ENCODE measurements around the gene METTL26.

METTL26 gene

DNA sequence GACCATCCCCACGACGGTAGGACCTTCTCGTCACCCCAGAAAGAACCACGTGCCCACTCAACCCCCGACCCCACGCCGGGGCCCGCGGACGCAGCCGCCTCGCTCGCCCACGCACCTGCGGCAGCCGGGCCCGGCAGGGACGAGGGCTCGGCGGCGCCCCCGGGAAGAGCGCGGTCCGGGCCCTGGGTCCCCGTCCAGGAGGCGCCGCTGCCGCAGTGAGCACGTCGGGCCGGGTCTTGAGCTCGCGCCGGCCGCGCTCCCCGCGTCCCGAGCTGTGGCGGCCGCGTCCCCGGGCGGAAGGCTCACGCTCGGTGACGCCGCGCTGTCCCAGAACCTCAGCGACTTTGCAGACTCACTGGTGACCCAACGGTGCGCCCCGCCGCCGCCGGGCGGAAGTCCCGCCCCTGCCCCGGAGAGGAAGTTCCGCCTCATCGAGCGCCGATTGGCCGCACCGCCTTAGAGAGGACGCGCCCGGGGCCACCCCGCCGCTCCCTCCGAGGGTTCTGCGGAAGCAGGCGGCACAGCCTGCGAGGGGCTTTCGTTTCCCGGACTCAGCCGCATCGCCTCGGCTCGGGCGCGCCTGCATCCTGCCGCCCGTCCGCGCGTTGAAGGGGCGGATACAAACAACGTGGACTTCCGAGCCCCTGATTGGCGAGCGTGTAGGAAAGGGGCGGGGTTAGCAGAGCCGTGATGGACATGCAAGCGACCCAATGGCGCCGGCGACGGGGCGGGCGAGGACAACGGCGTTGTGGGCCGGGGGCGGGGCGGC lies 47.0 kb downstream of the METTL26 start:
- H3K9ac ChIP-seq (ENCODE audit: low read length) = peak overlapping the region; percentile 97
- H3K4me1 ChIP-seq (ENCODE audit: low read length) = peaks cover 8% of the 10 kb centered on the region
- peak overlapping the region; percentile 99 for H3K27ac ChIP-seq (ENCODE audit: low read length)
- no peaks in the 10 kb centered on the region for H3K9me3 ChIP-seq (replicated peaks; ENCODE audit: insufficient read depth, low read length)
- TF ChIP-seq, protein P1, sequence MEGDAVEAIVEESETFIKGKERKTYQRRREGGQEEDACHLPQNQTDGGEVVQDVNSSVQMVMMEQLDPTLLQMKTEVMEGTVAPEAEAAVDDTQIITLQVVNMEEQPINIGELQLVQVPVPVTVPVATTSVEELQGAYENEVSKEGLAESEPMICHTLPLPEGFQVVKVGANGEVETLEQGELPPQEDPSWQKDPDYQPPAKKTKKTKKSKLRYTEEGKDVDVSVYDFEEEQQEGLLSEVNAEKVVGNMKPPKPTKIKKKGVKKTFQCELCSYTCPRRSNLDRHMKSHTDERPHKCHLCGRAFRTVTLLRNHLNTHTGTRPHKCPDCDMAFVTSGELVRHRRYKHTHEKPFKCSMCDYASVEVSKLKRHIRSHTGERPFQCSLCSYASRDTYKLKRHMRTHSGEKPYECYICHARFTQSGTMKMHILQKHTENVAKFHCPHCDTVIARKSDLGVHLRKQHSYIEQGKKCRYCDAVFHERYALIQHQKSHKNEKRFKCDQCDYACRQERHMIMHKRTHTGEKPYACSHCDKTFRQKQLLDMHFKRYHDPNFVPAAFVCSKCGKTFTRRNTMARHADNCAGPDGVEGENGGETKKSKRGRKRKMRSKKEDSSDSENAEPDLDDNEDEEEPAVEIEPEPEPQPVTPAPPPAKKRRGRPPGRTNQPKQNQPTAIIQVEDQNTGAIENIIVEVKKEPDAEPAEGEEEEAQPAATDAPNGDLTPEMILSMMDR (IDR thresholded peaks at IDR 0.05; ENCODE audit: low read length) = no peak
- no peak for TF ChIP-seq EZH2phosphoT487 (IDR thresholded peaks at IDR 0.05; ENCODE audit: low read length)
- no peak for TF ChIP-seq EZH2 (optimal IDR thresholded peaks at IDR 0.05; ENCODE audit: low read depth, low read length)
- peak overlapping the region; percentile 99 for H3K4me3 ChIP-seq (ENCODE audit: low read length)
- peak overlapping the region; percentile 93 for H2AFZ ChIP-seq (ENCODE audit: low read length)
- H3K4me2 ChIP-seq (ENCODE audit: low read depth, low read length) = peak overlapping the region; percentile 91
- H3F3A ChIP-seq (ENCODE audit: insufficient read depth, low read length) = peaks cover 9% of the 10 kb centered on the region; the same call in 1 of the 2 replicates
- peaks cover 58% of the 10 kb centered on the region for H3K79me2 ChIP-seq (ENCODE audit: low read length)
- no peaks in the 10 kb centered on the region for H3K9me2 ChIP-seq (replicated peaks; ENCODE audit: insufficient read depth, low read length)
- no peaks in the 10 kb centered on the region for H3K27me3 ChIP-seq (replicated peaks; ENCODE audit: insufficient read depth, low read length)
- no peaks in the 10 kb centered on the region for H4K20me1 ChIP-seq (ENCODE audit: insufficient read depth, low read length)
- peak; percentile 95 for DNase-seq
- H3K36me3 ChIP-seq (replicated peaks; ENCODE audit: insufficient read depth, low read length) = no peaks in the 10 kb centered on the region

DNA sequence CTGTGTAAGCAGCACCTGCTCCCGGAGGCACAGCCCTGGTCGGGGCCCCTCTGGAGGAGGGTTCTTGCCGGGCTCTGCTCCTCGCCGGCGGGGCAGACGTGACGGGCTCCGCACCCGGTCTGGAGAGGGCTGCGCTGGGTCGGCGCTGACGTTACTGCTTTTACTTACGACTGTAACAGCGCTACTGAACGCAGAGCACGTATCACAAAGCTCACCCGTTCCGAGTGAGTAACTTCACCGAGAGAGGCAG lies 47.5 kb downstream of the METTL26 start:
- no peaks in the 10 kb centered on the region for H3K9me3 ChIP-seq (replicated peaks; ENCODE audit: insufficient read depth, low read length)
- H4K20me1 ChIP-seq (ENCODE audit: insufficient read depth, low read length) = no peaks in the 10 kb centered on the region
- peak; percentile 53 for DNase-seq
- TF ChIP-seq, protein P1 (IDR thresholded peaks at IDR 0.05; ENCODE audit: low read length) = no peak
- no peak for TF ChIP-seq EZH2phosphoT487 (IDR thresholded peaks at IDR 0.05; ENCODE audit: low read length)
- TF ChIP-seq EZH2 (optimal IDR thresholded peaks at IDR 0.05; ENCODE audit: low read depth, low read length) = no peak
- peak overlapping the region; percentile 17; the same call in 1 of the 2 replicates for H2AFZ ChIP-seq (ENCODE audit: low read length)
- no peaks in the 10 kb centered on the region for H3K36me3 ChIP-seq (replicated peaks; ENCODE audit: insufficient read depth, low read length)
- no peaks in the 10 kb centered on the region for H3K27me3 ChIP-seq (replicated peaks; ENCODE audit: insufficient read depth, low read length)
- H3K27ac ChIP-seq (ENCODE audit: low read length) = peak overlapping the region; percentile 99
- peak overlapping the region; percentile 99 for H3K4me3 ChIP-seq (ENCODE audit: low read length)
- H3K79me2 ChIP-seq (ENCODE audit: low read length) = peaks cover 53% of the 10 kb centered on the region
- peak overlapping the region; percentile 97 for H3K9ac ChIP-seq (ENCODE audit: low read length)
- H3F3A ChIP-seq (ENCODE audit: insufficient read depth, low read length) = peaks cover 9% of the 10 kb centered on the region; the same call in 1 of the 2 replicates
- H3K9me2 ChIP-seq (replicated peaks; ENCODE audit: insufficient read depth, low read length) = no peaks in the 10 kb centered on the region
- peaks cover 8% of the 10 kb centered on the region for H3K4me1 ChIP-seq (ENCODE audit: low read length)
- peak overlapping the region; percentile 91 for H3K4me2 ChIP-seq (ENCODE audit: low read depth, low read length)

DNA sequence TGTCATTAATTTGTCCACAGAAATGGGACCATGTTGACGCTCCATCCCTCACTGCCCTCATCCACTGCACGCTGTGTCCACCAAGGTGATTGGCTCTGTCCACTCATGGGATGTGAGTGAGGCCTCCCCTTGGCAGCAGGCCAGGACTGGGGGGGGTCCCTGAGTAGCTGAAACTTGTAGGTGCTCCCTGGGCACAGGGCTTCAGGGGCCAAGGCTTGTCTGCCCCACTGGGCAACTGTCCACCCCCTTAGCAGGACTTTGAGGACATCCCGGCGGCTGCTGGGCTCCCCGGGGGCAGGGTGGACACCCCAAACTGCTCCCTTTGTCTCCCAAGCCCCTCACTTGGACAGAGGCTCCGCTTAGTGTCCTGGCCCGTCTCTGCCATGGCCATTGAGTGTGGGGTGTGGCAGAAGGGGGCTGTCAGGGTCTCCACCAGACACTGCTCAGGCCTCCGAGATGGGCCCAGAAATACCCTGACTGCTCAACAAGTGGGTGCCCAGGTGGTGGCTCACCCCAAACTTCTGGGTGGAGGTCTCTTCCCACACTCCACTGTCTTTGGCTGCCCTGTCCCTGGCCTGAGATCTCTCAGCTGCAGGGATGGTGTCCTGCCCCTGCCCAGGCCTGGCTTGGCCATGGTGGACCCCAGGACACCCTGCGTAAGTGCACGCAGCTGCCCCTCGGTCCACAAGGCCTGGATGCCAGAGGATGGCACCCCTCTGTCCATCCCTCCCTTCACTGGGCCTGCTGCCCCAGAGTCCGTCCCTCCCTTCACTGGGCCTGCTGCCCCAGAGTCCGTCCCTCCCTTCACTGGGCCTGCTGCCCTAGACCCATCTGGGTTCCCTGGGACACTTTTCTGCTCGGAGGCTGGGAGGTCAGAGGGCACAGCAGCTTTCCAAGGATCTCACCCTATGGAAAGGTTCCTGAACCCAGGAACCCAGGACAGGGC lies 49.2 kb downstream of the METTL26 start:
- no peak for DNase-seq
- no peaks in the 10 kb centered on the region for H3K9me2 ChIP-seq (replicated peaks; ENCODE audit: insufficient read depth, low read length)
- H3K4me3 ChIP-seq (ENCODE audit: low read length) = no peak overlapping the region
- no peaks in the 10 kb centered on the region for H3K36me3 ChIP-seq (replicated peaks; ENCODE audit: insufficient read depth, low read length)
- peaks cover 36% of the 10 kb centered on the region for H3K79me2 ChIP-seq (ENCODE audit: low read length)
- H3K9me3 ChIP-seq (replicated peaks; ENCODE audit: insufficient read depth, low read length) = no peaks in the 10 kb centered on the region
- no peaks in the 10 kb centered on the region for H4K20me1 ChIP-seq (ENCODE audit: insufficient read depth, low read length)
- H2AFZ ChIP-seq (ENCODE audit: low read length) = no peak overlapping the region
- no peak overlapping the region for H3K4me2 ChIP-seq (ENCODE audit: low read depth, low read length)
- peaks cover 8% of the 10 kb centered on the region for H3K4me1 ChIP-seq (ENCODE audit: low read length)
- TF ChIP-seq EZH2 (optimal IDR thresholded peaks at IDR 0.05; ENCODE audit: low read depth, low read length) (no peak), EZH2phosphoT487 (IDR thresholded peaks at IDR 0.05; ENCODE audit: low read length) (no peak)
- TF ChIP-seq, protein P1 (IDR thresholded peaks at IDR 0.05; ENCODE audit: low read length) = no peak
- no peak overlapping the region for H3K27ac ChIP-seq (ENCODE audit: low read length)
- no peaks in the 10 kb centered on the region for H3K27me3 ChIP-seq (replicated peaks; ENCODE audit: insufficient read depth, low read length)
- H3K9ac ChIP-seq (ENCODE audit: low read length) = no peak overlapping the region; the same call in 1 of the 2 replicates
- H3F3A ChIP-seq (ENCODE audit: insufficient read depth, low read length) = peaks cover 9% of the 10 kb centered on the region; the same call in 1 of the 2 replicates

Data from MM.1S (cell line).